Measurements from ENCODE around the gene MYL9. TPM values are rescaled to one million over a fixed set of nuclear protein-coding genes. Genes with fewer than 3 reads are reported as not detected.
"Not testable (repeated sequence)": the region's sequence is repeated elsewhere in the genome, so short reads cannot be mapped to it uniquely, and the experiment has no call there.

MYL9 gene
- total RNA-seq = 1,028 TPM

- DNase-seq (ENCODE audit: low spot score) = peak; percentile 95
Measured at GRCh38 chr20:36541227-36541767, at the start of gene MYL9. MYL9 (plus strand) TSS chr20:36541519; CDS start chr20:36544885, 3,366 bp downstream.

- no peak for DNase-seq (ENCODE audit: low spot score)
Measured at GRCh38 chr20:36491901-36492617, 49.3 kb upstream of the MYL9 start.

- DNase-seq (ENCODE audit: low spot score) = no peak
Measured at GRCh38 chr20:36493051-36493800, 48.1 kb upstream of the MYL9 start.

GRCh38 chr20:36493801-36494114 is 47.6 kb upstream of the MYL9 start:
- DNase-seq (ENCODE audit: low spot score) = peak; percentile 62

- no peak for DNase-seq (ENCODE audit: low spot score)
Measured at GRCh38 chr20:36496707-36497669, 44.3 kb upstream of the MYL9 start.

GRCh38 chr20:36497856-36498255 is 43.5 kb upstream of the MYL9 start:
- DNase-seq (ENCODE audit: low spot score) = no peak

GRCh38 chr20:36498386-36499179 is 42.7 kb upstream of the MYL9 start:
- no peak for DNase-seq (ENCODE audit: low spot score)

- DNase-seq (ENCODE audit: low spot score) = no peak
Measured at GRCh38 chr20:36499211-36499610, 42.1 kb upstream of the MYL9 start.

- no peak for DNase-seq (ENCODE audit: low spot score)
Measured at GRCh38 chr20:36499723-36500501, 41.4 kb upstream of the MYL9 start.

- no peak for DNase-seq (ENCODE audit: low spot score)
Measured at GRCh38 chr20:36501367-36502006, 39.8 kb upstream of the MYL9 start.

- no peak for DNase-seq (ENCODE audit: low spot score)
Measured at GRCh38 chr20:36504295-36504694, 37.0 kb upstream of the MYL9 start.

GRCh38 chr20:36506253-36506652 is 35.1 kb upstream of the MYL9 start:
- no peak for DNase-seq (ENCODE audit: low spot score)

- DNase-seq (ENCODE audit: low spot score) = no peak
Measured at GRCh38 chr20:36507746-36508145, 33.6 kb upstream of the MYL9 start.

- DNase-seq (ENCODE audit: low spot score) = no peak
Measured at GRCh38 chr20:36519012-36519719, 22.2 kb upstream of the MYL9 start.

- no peak for DNase-seq (ENCODE audit: low spot score)
Measured at GRCh38 chr20:36519944-36520343, 21.4 kb upstream of the MYL9 start.

- DNase-seq (ENCODE audit: low spot score) = no peak
Measured at GRCh38 chr20:36521526-36521925, 19.8 kb upstream of the MYL9 start.

GRCh38 chr20:36522412-36522811 is 18.9 kb upstream of the MYL9 start:
- DNase-seq (ENCODE audit: low spot score) = not testable (repeated sequence)

- no peak for DNase-seq (ENCODE audit: low spot score)
Measured at GRCh38 chr20:36523341-36523740, 18.0 kb upstream of the MYL9 start.
